GM21717 (cell line): ENCODE data around the gene DUOXA1.
"Not testable (repeated sequence)": the region's sequence is repeated elsewhere in the genome, so short reads cannot be mapped to it uniquely, and the experiment has no call there.

ENCODE experiments used
- ATAC-seq: cut with Tn5 transposase; IDR thresholded peaks from one replicate; pipeline ENCODE4 v1.9.1; 2021; ENCODE audit warnings: mild to moderate bottlenecking, moderate library complexity; ENCODE audit not compliant: unreplicated experiment

DUOXA1 gene

DNA sequence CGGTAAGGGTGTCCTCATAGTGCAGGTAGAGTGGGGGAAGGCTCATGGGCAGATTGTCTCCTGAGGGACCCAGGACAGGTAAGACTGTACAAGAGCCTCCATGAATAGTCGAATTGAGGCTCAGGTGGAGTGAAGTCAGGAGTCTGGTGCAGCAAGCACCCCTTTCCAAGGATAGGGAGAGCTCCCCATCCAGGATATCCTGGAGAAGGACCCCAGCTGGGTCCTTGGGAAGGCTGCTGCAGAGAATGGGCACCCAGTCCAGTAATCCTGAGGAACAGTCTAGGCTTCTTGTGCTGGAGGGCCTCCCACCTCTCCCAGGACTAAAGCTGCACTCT lies 15.0 kb downstream of the DUOXA1 start:
- ATAC-seq = no peak

DNA sequence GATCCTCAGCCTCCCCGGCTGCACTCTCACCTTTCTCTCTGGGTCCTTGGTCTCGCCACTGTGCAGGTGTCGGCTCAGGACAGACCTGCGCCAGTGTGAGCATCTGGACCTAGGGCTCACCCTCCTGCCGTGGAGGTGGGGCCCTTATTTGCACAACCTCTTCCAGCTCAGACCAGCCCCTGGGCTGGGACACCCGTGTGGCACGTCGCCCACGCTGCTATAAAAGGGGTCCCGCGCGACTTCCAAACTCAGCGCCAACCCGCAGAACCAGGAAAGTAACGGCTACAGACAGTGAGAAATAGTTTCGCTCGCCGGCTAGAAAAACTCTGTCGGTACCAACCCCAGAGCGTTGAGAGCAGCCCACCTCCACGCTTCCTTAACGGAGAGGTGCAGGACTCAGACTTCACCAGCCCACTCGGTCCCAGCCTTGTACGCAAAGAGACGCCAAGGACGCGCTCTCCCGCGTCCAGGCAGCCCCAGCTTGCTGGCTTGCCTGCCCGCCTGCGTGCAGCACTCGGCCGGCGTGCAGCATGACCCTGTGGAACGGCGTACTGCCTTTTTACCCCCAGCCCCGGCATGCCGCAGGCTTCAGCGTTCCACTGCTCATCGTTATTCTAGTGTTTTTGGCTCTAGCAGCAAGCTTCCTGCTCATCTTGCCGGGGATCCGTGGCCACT lies 15.5 kb downstream of the DUOXA1 start, which contains the start of the genes DUOX2 and DUOXA2:
TSS of gene DUOX2 (minus strand) at position 97 of the 675 bp plus-strand sequence. CDS start 761 bp downstream, outside the sequence.
TSS of gene DUOXA2 (plus strand) at position 251 of the 675 bp plus-strand sequence. CDS start at position 531, 280 bp downstream.
- no peak for ATAC-seq

DNA sequence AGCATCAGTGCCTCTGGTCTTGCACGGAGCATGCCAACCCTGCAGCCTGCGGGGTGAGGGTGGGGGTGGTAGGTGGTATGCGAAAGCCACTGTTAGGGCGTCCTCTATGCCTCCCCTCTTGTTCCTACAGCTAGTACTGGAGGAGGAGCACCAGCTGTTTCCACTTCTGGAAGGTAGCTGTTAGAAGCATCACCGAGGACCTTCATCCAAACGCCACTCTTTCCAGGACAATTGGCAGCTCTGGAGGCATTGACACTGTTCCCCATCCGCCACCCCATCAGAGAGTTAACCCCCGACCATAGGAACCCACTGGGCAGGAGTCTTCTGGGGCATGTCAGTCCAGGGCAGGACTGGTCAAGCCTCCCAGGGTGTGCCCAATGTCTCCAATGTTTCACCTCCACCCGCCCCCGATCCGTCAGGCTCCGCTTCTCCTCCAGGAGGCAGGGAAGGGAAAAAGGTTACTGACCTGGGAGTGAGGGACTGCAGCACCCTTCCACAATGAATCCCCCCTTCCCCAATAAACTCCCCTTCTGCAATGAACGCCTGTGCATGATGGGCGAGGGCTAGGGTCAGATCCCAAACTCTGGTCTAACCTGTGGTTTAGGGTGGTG lies 16.2 kb downstream of the DUOXA1 start:
- no peak for ATAC-seq

DNA sequence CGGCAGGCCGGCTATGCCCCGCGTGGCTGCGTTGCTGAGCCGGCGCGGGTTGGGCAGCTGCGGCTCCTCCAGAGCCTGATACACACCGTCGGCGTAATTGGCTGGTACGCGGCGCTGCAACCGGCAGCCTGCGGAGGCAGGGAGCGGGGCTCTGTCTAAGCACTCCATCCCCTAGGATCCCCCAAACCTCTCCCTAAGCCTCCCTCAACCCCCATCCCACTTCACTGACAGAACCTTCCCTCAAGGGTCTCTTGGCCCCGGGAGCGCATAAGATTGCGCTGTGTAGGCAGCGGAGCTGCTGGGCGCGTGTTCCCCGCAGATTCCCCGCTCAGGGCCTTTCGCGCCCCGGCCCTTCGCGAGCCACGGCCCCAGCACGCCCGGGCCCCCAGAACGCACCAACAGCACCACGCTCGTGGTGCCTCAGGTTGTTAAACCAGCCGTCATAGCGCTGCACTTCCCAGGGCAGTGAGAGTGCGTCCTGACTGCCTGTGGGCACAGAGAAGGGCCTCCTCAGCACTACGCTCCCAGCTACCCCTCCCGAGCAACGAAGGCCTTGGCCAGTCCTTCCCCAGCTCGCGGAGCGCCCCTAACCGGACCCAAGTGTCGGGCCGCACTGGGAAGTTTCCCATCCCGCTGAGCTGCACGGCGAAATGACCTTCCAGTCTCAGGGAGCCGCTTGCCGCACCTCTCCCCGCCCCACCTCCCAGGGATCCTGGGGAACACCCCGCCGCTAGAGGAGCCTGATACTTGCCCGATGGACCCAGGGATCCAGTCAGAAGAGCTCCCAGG lies 16.9 kb downstream of the DUOXA1 start:
- ATAC-seq = no peak

DNA sequence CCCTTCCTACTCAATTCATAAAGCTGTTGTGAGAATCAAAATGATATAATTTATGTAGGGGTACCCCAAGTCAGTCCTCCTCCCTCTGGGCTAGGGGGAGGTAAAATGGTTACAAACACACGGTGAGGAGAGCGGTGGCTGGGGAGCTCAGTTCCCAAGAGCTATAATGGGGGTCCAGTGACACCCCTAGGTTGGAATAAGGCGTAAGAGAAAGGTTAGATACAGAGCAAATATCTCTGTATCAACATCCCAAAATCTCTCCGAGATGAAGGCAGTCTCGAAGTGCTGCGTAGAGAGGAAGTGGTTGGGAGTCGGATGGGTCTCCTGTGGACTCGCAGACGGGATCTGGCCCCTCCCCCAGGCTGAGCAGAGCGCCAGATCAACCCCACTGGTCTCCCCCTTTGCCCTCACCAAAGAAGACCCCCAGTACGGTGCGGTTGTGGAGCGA lies 17.5 kb downstream of the DUOXA1 start:
- no peak for ATAC-seq

DNA sequence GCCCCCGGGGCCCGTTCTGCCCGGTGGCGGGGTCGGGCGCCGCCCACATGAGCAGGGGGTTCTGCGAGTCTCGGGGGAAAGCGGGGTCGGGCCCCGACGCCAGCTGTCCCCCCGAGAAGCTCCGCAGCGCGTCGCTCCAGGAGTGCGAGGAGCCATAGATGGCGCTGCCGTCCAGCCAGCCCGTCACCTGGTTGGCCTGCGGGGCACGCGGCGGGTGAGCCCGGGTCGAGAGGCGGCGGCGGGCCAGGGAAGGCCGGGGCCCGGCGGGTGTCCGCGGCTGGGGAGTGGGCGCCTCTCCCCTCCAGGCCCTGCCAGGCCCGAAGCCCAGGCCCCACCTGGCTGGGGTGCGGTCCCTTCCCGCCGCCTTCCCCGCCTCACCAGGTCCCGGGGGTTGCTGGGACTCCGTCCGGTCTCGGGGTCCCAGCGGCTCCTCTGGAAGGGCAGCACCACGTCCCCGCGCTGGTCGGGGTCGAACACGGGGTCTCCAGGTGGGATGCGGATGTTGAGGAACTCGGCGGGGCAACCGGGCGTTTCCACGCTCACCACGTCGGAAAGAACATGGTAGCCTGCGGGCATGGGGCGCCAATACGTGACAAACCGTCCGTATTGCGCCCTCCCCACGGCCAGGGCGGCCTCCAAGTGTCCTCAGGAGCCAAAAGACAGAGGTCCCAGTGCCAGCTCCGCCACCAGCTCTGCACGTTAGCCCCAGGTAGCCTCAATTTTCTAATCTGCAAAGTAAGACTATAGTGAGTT lies 18.1 kb downstream of the DUOXA1 start:
- no peak for ATAC-seq

DNA sequence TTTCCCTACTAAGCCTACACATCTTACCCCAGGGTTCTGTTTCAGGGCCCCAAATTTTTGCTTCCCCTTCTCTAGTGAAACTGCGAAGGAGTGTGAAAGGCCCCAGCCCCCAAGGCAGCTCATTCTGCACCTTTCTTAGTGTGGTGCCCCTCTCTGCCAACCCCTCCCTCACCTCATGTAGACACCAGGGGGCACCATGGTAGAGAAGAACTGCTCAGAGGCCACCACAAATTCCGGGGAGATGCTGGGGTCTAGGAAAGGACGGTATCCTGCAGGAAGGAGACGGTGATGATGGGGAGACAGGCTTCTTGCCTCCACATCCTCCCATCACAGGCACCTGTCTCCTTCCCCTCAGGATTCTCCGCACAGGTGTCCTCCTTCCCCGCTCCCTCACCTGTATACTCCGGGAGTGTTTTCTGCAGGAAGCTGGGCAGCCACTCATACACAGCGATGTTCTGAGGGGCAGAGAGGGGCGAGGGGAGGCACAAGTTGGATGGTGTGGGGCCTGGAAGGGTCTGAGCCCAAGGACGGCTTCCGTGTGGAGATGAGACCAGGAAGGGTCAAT lies 19.3 kb downstream of the DUOXA1 start:
- no peak for ATAC-seq

DNA sequence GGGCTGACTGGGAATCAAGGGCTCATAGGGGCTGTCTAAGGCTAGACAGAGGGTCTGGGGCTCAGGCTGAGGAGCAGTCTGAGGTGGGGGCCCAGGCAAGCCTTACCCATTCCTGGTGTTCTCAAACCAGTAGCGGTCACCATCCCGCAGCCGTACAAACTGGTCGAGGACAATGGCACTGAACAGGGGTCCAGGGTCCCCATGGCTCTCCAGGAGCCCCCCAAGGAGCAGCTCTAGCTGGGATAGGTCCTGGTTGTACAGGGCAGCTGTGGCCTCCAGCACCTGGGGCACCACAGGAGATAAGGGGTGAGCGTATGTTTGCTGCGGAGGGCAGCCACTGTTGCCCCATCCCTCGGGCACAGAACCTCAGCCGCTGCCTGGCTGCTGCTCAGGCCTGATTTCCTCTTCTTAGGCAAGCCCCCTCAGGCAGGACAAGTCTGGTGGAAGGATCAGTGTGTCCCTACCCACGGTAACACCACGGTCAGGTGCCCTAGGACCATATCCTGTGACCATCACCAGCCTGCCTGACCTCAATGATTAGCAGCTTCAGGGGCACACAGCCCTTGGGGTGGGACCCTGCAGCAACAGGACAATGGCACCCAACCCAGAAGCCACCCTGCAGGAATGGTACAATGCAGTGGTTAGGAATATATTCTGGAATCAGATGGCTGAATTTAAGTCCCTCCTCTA lies 21.6 kb downstream of the DUOXA1 start:
- ATAC-seq = no peak

DNA sequence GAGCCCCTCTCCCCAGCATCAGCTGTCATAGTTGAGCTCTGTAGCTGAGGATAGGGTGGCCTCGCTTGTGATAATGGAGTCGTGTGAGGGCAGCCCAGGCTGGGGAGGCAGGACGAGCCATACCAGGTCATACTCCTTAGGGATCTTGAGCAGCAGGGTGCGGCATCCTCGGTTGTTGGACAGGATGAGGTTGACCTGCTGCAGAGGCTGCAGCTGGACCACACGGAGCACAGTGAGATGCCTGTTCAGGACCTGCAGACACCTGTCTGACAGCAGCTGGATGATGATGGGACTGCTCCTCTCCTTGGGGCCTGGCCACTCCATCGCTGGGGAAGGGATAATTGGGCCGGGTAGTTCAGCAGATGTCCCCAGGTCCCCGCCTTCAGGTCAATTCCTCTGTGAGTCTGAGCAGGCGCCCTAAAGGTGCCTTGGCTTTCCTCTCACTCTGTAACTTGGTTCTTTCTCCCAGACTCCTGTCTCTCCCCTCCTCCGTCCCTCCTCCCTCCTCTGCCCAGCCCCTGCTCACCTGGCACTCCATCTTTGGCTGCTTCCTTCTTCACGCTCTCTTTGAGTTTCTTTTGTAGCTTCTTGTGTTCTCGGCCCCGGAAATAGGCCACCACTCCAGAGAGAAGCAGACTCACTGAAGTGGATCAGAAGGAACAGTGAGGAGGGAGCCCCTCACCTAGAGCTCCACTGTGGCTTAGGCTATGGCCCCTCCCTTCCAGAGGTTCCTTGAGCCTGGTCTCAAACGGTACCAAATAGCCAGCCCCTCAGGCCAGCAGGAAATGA lies 23.5 kb downstream of the DUOXA1 start:
- no peak for ATAC-seq

DNA sequence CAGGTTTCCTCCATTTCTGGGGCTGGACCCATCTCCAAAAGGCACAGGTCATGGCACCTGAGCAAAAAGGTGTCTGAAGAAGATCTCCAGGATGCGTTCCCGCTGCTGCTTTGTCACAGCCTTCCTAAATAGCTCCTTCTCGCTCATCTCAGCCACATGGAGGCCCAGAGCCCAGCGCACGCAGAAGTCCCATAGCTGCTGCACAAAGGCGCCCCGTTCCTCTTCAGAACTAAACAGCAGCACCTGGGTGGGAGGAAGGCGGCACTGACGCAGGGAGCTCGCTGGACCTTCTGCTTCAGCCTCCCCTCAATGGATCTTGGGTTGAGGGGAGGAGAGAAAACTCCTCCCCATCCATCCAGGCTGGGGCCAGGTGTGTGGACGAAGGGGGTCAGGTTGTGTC lies 24.1 kb downstream of the DUOXA1 start:
- no peak for ATAC-seq

DNA sequence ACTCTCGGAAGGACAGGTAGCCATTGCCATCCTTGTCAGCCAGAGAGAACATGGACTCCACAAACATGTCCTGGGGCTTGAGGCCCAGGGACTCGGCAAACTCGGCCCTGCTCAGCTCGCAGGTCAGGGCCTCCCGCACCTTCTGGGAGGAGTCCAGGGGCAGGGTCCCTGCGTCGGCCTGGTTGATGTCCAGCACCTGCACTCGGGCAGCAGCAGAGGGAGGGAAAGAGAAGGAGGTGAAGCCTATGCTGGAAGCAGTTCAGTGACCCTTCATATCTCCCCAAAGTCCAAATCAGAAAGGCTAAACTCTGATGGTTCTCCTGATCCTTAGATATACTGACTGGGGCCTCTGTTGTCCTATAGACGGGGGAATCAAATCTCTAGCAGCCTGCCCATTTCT lies 25.5 kb downstream of the DUOXA1 start:
- not testable (repeated sequence) for ATAC-seq

DNA sequence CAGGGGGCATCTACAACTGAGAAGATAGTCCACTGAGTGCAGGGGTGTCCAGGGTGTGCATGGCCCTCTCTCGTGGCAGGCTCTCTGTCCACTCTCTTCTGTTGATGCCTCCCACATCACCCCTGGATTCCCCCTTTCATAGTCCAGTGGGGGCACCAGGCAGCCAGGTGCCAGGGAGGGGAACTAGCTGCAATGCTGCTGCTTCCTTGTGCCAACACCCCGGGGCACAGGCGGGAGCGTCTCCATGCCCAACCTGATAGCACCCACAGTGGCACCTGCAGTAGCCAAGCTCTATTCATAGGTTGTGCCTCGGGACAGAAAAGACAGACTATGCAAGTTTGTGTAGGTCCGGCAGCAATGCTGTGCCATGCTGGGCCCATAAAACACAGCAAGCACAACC lies 27.5 kb downstream of the DUOXA1 start:
- ATAC-seq = no peak

DNA sequence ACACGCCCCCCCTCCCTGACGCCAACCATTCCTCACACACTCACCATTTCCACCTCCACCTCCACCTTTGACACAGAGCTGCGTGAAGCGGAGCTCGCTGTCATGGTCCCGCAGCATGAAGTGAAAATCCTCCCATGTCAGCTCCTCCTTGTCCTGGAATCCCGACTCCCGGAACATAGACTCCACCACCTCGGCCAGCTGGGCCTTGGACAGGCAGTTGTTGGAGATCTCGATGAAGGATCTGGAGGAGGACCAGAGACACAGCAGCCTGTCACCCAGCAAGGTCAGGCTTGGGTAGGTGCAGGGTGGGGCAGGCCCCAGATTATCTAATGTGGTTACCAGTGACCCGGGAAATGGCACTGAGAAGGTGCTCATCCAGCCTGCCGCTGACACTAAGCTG lies 27.9 kb downstream of the DUOXA1 start:
- ATAC-seq = no peak

DNA sequence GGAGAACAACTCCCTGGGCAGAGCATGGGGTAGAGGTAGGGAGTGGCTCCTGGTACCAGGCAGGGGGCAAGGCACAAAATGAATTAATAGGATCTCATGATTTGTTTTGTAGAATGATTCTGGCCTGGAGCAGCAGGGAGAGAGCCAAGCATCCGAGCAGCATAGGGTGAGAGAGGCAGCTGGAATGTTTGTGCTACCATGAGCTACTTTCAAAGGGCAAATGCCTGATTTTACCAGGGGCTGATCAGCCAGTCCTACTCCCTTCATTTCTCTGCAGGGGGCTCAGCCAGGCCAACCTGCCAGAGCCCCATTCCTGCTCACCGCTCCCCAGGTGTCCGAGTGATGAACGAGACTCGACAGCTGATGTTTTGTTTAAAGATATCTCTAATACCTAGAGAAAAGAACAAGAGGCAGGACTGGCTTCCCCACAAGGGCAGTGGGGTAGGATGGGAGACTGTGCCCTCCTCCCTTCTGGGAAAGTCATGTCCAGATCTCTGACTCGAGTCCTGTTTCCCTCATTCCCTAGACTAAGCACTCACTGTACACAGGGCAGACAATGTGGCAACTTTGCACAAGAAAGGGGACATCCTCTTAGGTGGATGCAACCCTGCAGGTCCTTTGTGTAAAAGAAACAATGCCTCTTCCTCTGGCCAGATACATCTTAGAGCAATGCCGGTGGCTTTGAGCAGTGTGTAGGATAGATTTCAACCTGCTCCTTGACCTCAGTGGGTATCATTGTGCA lies 28.6 kb downstream of the DUOXA1 start:
- ATAC-seq = no peak

DNA sequence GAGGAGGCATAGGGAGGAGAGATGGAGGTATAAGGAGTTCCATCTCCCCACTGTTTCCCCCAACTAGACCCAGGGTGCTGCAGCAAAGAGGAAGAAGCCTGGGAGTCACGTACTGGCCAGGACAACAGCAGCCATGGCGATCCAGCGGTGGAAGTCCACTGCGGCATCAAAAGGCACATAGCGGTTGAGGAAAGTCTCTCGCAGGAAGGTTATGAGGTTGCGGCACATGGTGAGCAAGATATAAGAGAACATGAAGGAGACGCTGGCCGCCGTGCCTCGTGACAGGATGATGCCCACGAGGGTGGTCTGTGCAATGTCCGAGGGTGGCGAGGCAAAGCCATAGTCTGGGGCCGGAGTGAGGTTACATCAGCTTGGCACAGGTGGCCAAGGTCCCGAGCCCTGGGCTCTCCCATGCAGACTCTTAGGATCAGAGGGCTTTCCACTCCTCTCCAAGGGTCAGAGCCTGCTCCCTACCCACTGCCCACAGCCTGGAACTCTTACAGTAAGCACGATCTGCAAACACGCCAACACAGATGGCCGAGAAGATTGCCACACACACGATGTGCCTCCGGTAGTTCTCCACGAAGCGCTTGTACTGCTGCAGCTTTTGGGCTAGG lies 30.0 kb downstream of the DUOXA1 start:
- ATAC-seq = no peak

DNA sequence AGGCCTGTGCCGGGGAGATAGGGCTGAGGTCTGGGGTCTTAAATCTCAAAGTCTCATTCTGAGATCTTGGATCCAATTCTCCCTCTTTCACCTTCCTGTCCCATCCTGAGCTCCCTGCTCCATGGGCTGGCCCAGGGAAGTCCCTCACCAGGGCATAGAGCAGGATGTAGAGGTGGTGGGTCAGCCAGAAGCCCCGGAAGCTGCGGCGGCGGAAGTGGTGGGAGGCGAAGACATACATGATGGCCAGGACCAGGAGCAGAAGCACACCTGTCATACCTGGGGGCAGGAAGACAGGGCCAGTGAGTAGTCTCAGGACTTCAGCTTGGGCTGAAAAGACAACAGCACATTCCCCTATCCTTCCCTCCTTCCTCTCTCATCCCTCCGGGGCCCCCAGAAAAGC lies 32.2 kb downstream of the DUOXA1 start:
- no peak for ATAC-seq

DNA sequence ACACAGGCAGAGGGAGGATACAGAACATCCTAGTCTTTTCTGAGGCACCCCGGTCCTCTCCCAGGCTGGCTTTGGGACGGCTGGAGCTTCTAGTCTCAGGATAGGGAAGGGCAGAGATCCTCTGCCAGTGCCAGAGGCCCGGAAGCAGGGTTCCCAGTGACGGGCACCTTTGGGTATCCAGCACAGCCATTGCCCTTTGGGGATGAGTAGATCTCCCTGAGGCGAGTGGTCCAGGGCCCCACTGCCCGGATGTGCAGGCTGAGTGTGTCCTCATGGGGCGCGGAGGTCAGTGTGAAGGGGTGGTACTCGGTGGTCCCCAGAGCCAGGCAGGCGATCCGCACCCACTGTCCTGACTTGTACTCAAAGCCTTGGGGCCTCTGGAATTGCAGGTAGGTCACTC lies 34.0 kb downstream of the DUOXA1 start:
- no peak for ATAC-seq

DNA sequence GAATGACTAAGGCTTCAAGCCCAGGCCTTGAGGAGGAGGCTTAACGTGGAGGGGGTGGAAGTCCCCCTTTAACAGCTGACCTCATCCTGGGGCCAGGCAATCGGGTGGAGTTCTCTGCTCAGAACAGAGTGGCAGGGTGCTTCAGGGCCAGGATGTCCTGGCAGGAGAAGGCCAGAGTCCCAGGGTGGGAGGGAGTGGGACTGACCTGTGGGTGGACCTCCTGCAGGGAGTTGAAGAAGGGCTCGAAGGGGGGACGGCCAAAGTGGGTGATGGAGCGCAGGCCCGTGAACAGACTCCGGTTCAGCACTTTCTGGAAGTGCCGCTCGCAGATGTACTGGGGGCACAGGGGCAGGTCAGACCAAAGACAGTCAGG lies 35.3 kb downstream of the DUOXA1 start:
- ATAC-seq = no peak
